Upper lobe of left lung (tissue), 6 donors: ENCODE results near the gene TMEM192. TPM values are rescaled to one million over a fixed set of nuclear protein-coding genes. Genes with fewer than 3 reads are reported as not detected.
"Not testable (repeated sequence)": the region's sequence is repeated elsewhere in the genome, so short reads cannot be mapped to it uniquely, and the experiment has no call there.

Experiments used
- ATAC-seq, 2 donors: fragments of 200-7000 bp; cut with Tn5 transposase; one replicate each; pipeline ENCODE4 v1.9.1; 2022; ENCODE audit warnings: mild to moderate bottlenecking in 2 of 2, moderate library complexity in 2 of 2; ENCODE audit not compliant: low FRiP score in 2 of 2
- DNase-seq, 2 donors: peaks; one replicate each; pipeline ENCODE4 v3.0.0-alpha.2; 2019 to 2020
- H3K27ac ChIP-seq, 4 donors: fragments of 200-600 bp; sonication (generic); one replicate each; pipeline ENCODE4 v1.5.1; 2016 to 2019
- H3K27me3 ChIP-seq, 4 donors: fragments of 200-600 bp; sonication (generic); one replicate each; pipeline ENCODE4 v1.5.1; 2017 to 2019
- H3K36me3 ChIP-seq, 4 donors: fragments of 200-600 bp; sonication (generic); one replicate each; pipeline ENCODE4 v1.5.1; 2016 to 2019
- H3K4me1 ChIP-seq, 4 donors: fragments of 200-600 bp; sonication (generic); one replicate each; pipeline ENCODE4 v1.5.1; 2018 to 2019
- H3K4me3 ChIP-seq, 4 donors: fragments of 200-600 bp; sonication (generic); one replicate each; pipeline ENCODE4 v1.5.1; 2017 to 2019; ENCODE audit warnings: mild to moderate bottlenecking in 2 of 4, moderate library complexity in 1 of 4
- H3K9me3 ChIP-seq, 4 donors: fragments of 200-600 bp; sonication (generic); one replicate each; pipeline ENCODE4 v1.5.1; 2018 to 2019
- CTCF ChIP-seq, 6 experiments: fragments of 450-650 bp in 4 of 6; fragments of 200-600 bp in 2 of 6; sonication (generic) in 2 of 6; IDR thresholded peaks; one replicate each; pipeline ENCODE4 v1.5.1; 2016 to 2019; ENCODE audit warnings: antibody characterized with exemption in 6 of 6
- EP300 ChIP-seq, 4 donors: sonication (generic); formaldehyde crosslinking; IDR thresholded peaks; one replicate each; pipeline ENCODE4 v1.5.1; 2017; ENCODE audit warnings: antibody characterized with exemption in 4 of 4, control low read depth in 2 of 4
- POLR2A ChIP-seq, 4 donors: fragments of 450-650 bp; IDR thresholded peaks; one replicate each; pipeline ENCODE4 v1.5.1; 2016 to 2017; ENCODE audit warnings: antibody characterized with exemption in 4 of 4, mild to moderate bottlenecking in 2 of 4
- POLR2AphosphoS5 ChIP-seq, 2 donors: sonication (generic); formaldehyde crosslinking; IDR thresholded peaks; one replicate each; pipeline ENCODE4 v1.5.1; 2017; ENCODE audit warnings: antibody characterized with exemption in 2 of 2
- WGBS, 2 donors: methylation state at CpG; one replicate each; pipeline ENCODE4 v1.1.5; 2017 to 2018; 5-methylcytosine and 5-hydroxymethylcytosine counted together
- total RNA-seq, 6 donors: library from RNA; depleted of rRNA in 4 of 6; stranded (reverse); fragments of >200 nt in 4 of 6; gene quantifications; one replicate each; pipeline versions ENCODE4 v1.1.0 to v1.2.1, GENCODE V29; 2016 to 2021
- donor health status: DM: no; HTN: no; CAD: no; lungs with moderate emphysema.
- donor health status: DM: no; HTN: yes; CAD: no; lungs with severe emphysema.

Gene TMEM192
- total RNA-seq, 6 donors from 2014 or later = 6.2 to 20.7 (median 14.9) TPM

GRCh38 chr4:165085946-165086345 lies 26.7 kb downstream of the TMEM192 start:
- peaks cover 13 to 59% (median 31%) of the 10 kb centered on the region in 4 donors for H3K36me3 ChIP-seq
- H3K4me1 ChIP-seq = no peaks in the 10 kb centered on the region
- no peak for DNase-seq

GRCh38 chr4:165084787-165085186 lies 27.9 kb downstream of the TMEM192 start:
- H3K27ac ChIP-seq, H3K9me3 ChIP-seq, DNase-seq, H3K4me3 ChIP-seq, ATAC-seq, H3K27me3 ChIP-seq, H3K4me1 ChIP-seq: not testable (repeated sequence)
- H3K36me3 ChIP-seq = peaks cover 13 to 71% (median 33%) of the 10 kb centered on the region in 4 donors
- WGBS, 2 donors = 94 to 98% methylated on average over 7 of the region's 7 CpGs

More at GRCh38 chr4:165085946-165086345, 26.7 kb downstream of the TMEM192 start:
- Histone ChIP-seq H3K4me3 (no peak overlapping the region), H3K27me3 (no peaks in the 10 kb centered on the region), H3K27ac (no peak overlapping the region), H3K9me3 (no peaks in the 10 kb centered on the region)
- no peak for ATAC-seq
- TF ChIP-seq CTCF (IDR thresholded peaks at IDR 0.05) (no peak), POLR2A (IDR thresholded peaks at IDR 0.05) (no peak), POLR2AphosphoS5 (IDR thresholded peaks at IDR 0.05) (no peak), EP300 (IDR thresholded peaks at IDR 0.05) (no peak)
- WGBS, 2 donors = 87 to 88% methylated on average over 2 of the region's 2 CpGs

GRCh38 chr4:165079476-165079875 lies 33.2 kb downstream of the TMEM192 start:
- WGBS, 2 donors = 29 to 31% methylated on average over 6 of the region's 6 CpGs
- DNase-seq (no peak), ATAC-seq (no peak)
- H3K9me3 ChIP-seq = no peaks in the 10 kb centered on the region
- peaks cover 0 to 56% (median 14%) of the 10 kb centered on the region in 4 donors for H3K36me3 ChIP-seq
- TF ChIP-seq CTCF (IDR thresholded peaks at IDR 0.05) (no peak), POLR2A (IDR thresholded peaks at IDR 0.05) (no peak), EP300 (IDR thresholded peaks at IDR 0.05) (no peak), POLR2AphosphoS5 (IDR thresholded peaks at IDR 0.05) (no peak)
- no peaks in the 10 kb centered on the region for H3K4me1 ChIP-seq
- no peaks in the 10 kb centered on the region for H3K27me3 ChIP-seq
- no peak overlapping the region for H3K27ac ChIP-seq
- no peak overlapping the region for H3K4me3 ChIP-seq

- Histone ChIP-seq H3K27me3 (no peaks in the 10 kb centered on the region), H3K36me3 (peaks cover 0 to 49% (median 14%) of the 10 kb centered on the region in 4 donors), H3K4me1 (no peaks in the 10 kb centered on the region), H3K27ac (no peak overlapping the region), H3K9me3 (no peaks in the 10 kb centered on the region), H3K4me3 (no peak overlapping the region)
- no peak for DNase-seq
- ATAC-seq = no peak
- TF ChIP-seq CTCF (IDR thresholded peaks at IDR 0.05) (no peak), POLR2A (IDR thresholded peaks at IDR 0.05) (no peak), EP300 (IDR thresholded peaks at IDR 0.05) (no peak), POLR2AphosphoS5 (IDR thresholded peaks at IDR 0.05) (no peak)
- 94 to 96% methylated on average over 5 of the region's 5 CpGs for WGBS, 2 donors
Measured at GRCh38 chr4:165077034-165077578, 35.6 kb downstream of the TMEM192 start.

- not testable (repeated sequence) for H3K27ac ChIP-seq, H3K4me3 ChIP-seq, H3K27me3 ChIP-seq, H3K4me1 ChIP-seq, ATAC-seq, H3K9me3 ChIP-seq, DNase-seq
- WGBS, 2 donors = 67 to 77% methylated on average over 11 of the region's 11 CpGs
- H3K36me3 ChIP-seq = peaks cover 0 to 22% (median 9%) of the 10 kb centered on the region in 4 donors
Measured at GRCh38 chr4:165073346-165073745, 39.3 kb downstream of the TMEM192 start.

- Histone ChIP-seq H3K4me1 (no peaks in the 10 kb centered on the region), H3K9me3 (no peaks in the 10 kb centered on the region), H3K27me3 (no peaks in the 10 kb centered on the region), H3K36me3 (peaks cover 0 to 3% (median 1%) of the 10 kb centered on the region in 4 donors), H3K27ac (no peak overlapping the region), H3K4me3 (no peak overlapping the region)
- ATAC-seq (no peak), DNase-seq (no peak)
- TF ChIP-seq CTCF (IDR thresholded peaks at IDR 0.05) = no peak
- no peak for TF ChIP-seq POLR2A (IDR thresholded peaks at IDR 0.05)
- WGBS, 2 donors = 74 to 78% methylated on average over 1 of the region's 1 CpG
Measured at GRCh38 chr4:165070560-165070959, 42.1 kb downstream of the TMEM192 start.
